HG03571 (cell line): ENCODE results near the gene PPP1R9A.

Experiments
- ATAC-seq: cut with Tn5 transposase; IDR thresholded peaks from one replicate; pipeline ENCODE4 v1.9.1; 2021; ENCODE audit not compliant: unreplicated experiment

Gene PPP1R9A

GRCh38 chr7:95342029-95342428, 434.6 kb downstream of the PPP1R9A start:
- no peak for ATAC-seq

GRCh38 chr7:95342642-95343307, 435.4 kb downstream of the PPP1R9A start:
- no peak for ATAC-seq
